IPS DF 6.9 (cell line): ENCODE results near the gene SMG6.

Source experiments
- DNase-seq: peaks from one replicate; pipeline ENCODE4 v3.0.0-alpha.2; 2013; ENCODE audit warnings: low read depth, low spot score
- H3K27ac ChIP-seq: one replicate; pipeline ENCODE4 v1.5.1; 2013; ENCODE audit warnings: low read length, control low read depth
- H3K27me3 ChIP-seq: 2 replicates; pipeline ENCODE4 v1.6.1; 2013; ENCODE audit warnings: mild to moderate bottlenecking, low read length; ENCODE audit not compliant: control insufficient read depth, insufficient read depth
- H3K36me3 ChIP-seq: 2 replicates; pipeline ENCODE4 v1.6.1; 2013; ENCODE audit warnings: low read length; ENCODE audit not compliant: control insufficient read depth, insufficient read depth
- H3K4me1 ChIP-seq: 2 replicates; pipeline ENCODE4 v1.6.1; 2013; ENCODE audit warnings: low read length; ENCODE audit not compliant: control insufficient read depth, insufficient read depth
- H3K4me3 ChIP-seq: 2 replicates; pipeline ENCODE4 v1.5.1; 2013; ENCODE audit warnings: mild to moderate bottlenecking, low read length
- H3K9me3 ChIP-seq: 2 replicates; pipeline ENCODE4 v1.6.1; 2013; ENCODE audit warnings: low read length, inconsistent platforms; ENCODE audit not compliant: control insufficient read depth, insufficient read depth
- WGBS: extraction: QIAGEN DNeasy Blood & Tissue Kit; methylation state at CpG from one replicate; pipeline ENCODE4 v1.1.7; 2013; ENCODE audit warnings: mixed read lengths, missing lambda C conversion rate; ENCODE audit not compliant: insufficient read length, insufficient coverage; 5-methylcytosine and 5-hydroxymethylcytosine counted together

SMG6 gene

DNA sequence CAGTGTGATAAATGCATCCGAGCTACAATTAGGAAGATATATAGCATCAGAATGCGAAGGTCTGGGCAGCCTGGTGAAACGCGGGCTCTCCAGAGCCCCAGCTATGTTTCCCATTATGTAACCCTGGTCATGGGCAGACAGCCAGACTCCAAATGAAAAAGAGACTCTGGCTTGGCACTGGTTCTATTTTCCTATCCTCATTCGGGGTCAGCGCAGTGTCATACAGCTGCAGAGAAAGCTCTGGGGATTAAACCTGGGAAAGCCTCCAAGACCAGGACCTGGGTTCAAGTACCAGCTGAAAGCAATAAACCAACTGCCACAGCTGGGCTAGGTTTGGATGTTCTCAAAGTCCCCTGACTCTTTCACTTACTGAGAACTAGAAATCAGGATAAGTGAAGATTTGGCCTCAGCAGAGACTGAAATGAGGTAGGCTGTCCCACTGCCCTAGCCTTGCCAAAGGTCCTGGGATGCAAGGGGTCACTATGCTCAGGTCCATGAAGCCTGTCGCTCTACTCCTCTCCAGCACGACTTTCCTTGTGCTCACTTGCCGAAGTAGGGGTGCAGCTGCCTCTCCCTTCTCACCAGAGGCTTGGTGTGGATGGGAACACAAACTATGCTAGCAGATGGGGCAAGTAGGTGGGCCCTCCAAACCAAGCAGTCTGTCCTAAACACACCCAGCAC, 123.8 kb downstream of the SMG6 start:
- Histone ChIP-seq H3K27ac (no peak overlapping the region), H3K4me3 (no peak overlapping the region), H3K36me3 (no peaks in the 10 kb centered on the region), H3K27me3 (no peaks in the 10 kb centered on the region), H3K4me1 (peaks cover 4% of the 10 kb centered on the region; the same call in 1 of the 2 replicates), H3K9me3 (no peaks in the 10 kb centered on the region)
- WGBS: no CpG with 5 or more reads among the region's 9 CpGs
- DNase-seq: no peak

GRCh38 chr17:2178798-2179501, 124.6 kb downstream of the SMG6 start:
- Histone ChIP-seq H3K9me3 (no peaks in the 10 kb centered on the region), H3K36me3 (no peaks in the 10 kb centered on the region), H3K4me1 (peaks cover 4% of the 10 kb centered on the region; the same call in 1 of the 2 replicates), H3K4me3 (no peak overlapping the region), H3K27me3 (no peaks in the 10 kb centered on the region), H3K27ac (no peak overlapping the region)
- no CpG with 5 or more reads among the region's 15 CpGs for WGBS
- no peak for DNase-seq

GRCh38 chr17:2177235-2177811, 126.3 kb downstream of the SMG6 start:
- Histone ChIP-seq H3K27ac (no peak overlapping the region), H3K36me3 (no peaks in the 10 kb centered on the region), H3K27me3 (no peaks in the 10 kb centered on the region), H3K4me1 (peaks cover 4% of the 10 kb centered on the region; the same call in 1 of the 2 replicates), H3K9me3 (no peaks in the 10 kb centered on the region), H3K4me3 (no peak overlapping the region)
- no peak for DNase-seq
- WGBS: no CpG with 5 or more reads among the region's 4 CpGs

- H3K36me3 ChIP-seq: no peaks in the 10 kb centered on the region
- no peak for DNase-seq
- no peaks in the 10 kb centered on the region for H3K27me3 ChIP-seq
- no peak overlapping the region for H3K4me3 ChIP-seq
- no peak overlapping the region for H3K27ac ChIP-seq
- H3K4me1 ChIP-seq: peaks cover under 1% of the 10 kb centered on the region; the same call in 1 of the 2 replicates
- no peaks in the 10 kb centered on the region for H3K9me3 ChIP-seq
- WGBS: no CpG with 5 or more reads among the region's 8 CpGs
These were observed 127.0 kb downstream of the SMG6 start for GRCh38 chr17:2176499-2177169.

DNA sequence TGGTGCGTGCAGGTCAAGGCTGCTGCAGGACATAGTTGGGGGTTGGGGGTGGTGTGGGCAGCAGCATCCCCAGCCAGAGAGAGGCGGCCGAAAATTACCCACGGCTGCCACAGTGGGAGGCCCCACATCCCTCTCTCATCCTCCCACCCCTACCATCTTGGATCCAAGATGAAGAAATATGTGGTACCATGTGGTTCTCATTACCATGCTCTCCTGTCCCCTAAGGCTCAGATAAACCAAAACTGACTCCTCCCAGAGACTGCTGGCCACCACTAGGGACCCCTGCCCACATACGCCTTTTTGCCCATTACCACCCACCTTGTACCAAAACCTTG, 128.3 kb downstream of the SMG6 start:
- no peak overlapping the region for H3K4me3 ChIP-seq
- no peaks in the 10 kb centered on the region for H3K36me3 ChIP-seq
- H3K4me1 ChIP-seq: no peaks in the 10 kb centered on the region
- DNase-seq: no peak
- no CpG with 5 or more reads among the region's 5 CpGs for WGBS
- no peak overlapping the region for H3K27ac ChIP-seq
- no peaks in the 10 kb centered on the region for H3K9me3 ChIP-seq
- no peaks in the 10 kb centered on the region for H3K27me3 ChIP-seq

- Histone ChIP-seq H3K4me3 (no peak overlapping the region), H3K27ac (no peak overlapping the region), H3K4me1 (no peaks in the 10 kb centered on the region)
These were observed 128.9 kb downstream of the SMG6 start for GRCh38 chr17:2174468-2175293.

DNA sequence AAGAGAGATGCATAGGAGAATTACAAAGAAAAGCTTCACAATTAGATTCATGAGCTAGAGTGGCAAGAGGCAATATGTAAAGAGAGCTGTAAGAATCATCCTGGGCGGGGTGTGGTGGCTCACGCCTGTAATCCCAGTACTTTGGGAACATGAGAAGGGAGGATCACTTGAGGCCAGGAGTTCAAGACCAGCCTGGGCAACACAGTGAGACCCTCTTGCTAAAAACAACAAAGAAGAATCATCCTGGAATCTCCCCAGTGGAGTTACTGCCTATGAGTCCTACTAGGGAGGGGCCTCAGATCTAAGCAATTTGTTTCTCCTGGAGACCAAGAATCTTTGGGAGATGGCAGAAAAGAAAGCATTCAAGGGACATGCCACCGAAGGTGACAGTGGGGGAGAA, 129.6 kb downstream of the SMG6 start:
- no CpG with 5 or more reads among the region's 3 CpGs for WGBS
- Histone ChIP-seq H3K27ac (no peak overlapping the region), H3K27me3 (no peaks in the 10 kb centered on the region), H3K4me1 (no peaks in the 10 kb centered on the region), H3K9me3 (no peaks in the 10 kb centered on the region), H3K36me3 (no peaks in the 10 kb centered on the region), H3K4me3 (no peak overlapping the region)
- no peak for DNase-seq

More at GRCh38 chr17:2174468-2175293, 128.9 kb downstream of the SMG6 start:
- no CpG with 5 or more reads among the region's 24 CpGs for WGBS
- H3K36me3 ChIP-seq: no peaks in the 10 kb centered on the region
- no peak for DNase-seq
- no peaks in the 10 kb centered on the region for H3K27me3 ChIP-seq
- H3K9me3 ChIP-seq: no peaks in the 10 kb centered on the region

- Histone ChIP-seq H3K9me3 (no peaks in the 10 kb centered on the region), H3K4me3 (no peak overlapping the region), H3K27me3 (no peaks in the 10 kb centered on the region), H3K36me3 (no peaks in the 10 kb centered on the region), H3K4me1 (no peaks in the 10 kb centered on the region), H3K27ac (no peak overlapping the region)
- no CpG with 5 or more reads among the region's 1 CpG for WGBS
- no peak for DNase-seq
These were observed 130.6 kb downstream of the SMG6 start for GRCh38 chr17:2172999-2173398.

- H3K27me3 ChIP-seq: no peaks in the 10 kb centered on the region
- H3K4me3 ChIP-seq: no peak overlapping the region
- DNase-seq: no peak
- H3K36me3 ChIP-seq: no peaks in the 10 kb centered on the region
- H3K9me3 ChIP-seq: no peaks in the 10 kb centered on the region
- no peak overlapping the region for H3K27ac ChIP-seq
- H3K4me1 ChIP-seq: no peaks in the 10 kb centered on the region
- WGBS: no CpG with 5 or more reads among the region's 16 CpGs
These were observed 131.3 kb downstream of the SMG6 start for GRCh38 chr17:2172077-2172851.
